H9 (cell line): ENCODE measurements around the gene ZNF774. TPM values are rescaled to one million over a fixed set of nuclear protein-coding genes. Genes with fewer than 3 reads are reported as not detected.
A peak's percentile ranks its signal among the peaks of the same experiment; 100 is the strongest.

Source experiments
- DNase-seq: peaks from one replicate; pipeline ENCODE4 v3.0.0-alpha.2; 2017
- H2AFZ ChIP-seq: one replicate; pipeline ENCODE4 v1.6.1; 2013; ENCODE audit warnings: mild to moderate bottlenecking, low read length, control low read depth, moderate library complexity
- H2AK5ac ChIP-seq: 2 replicates; pipeline ENCODE4 v1.6.1; 2013; ENCODE audit warnings: low read length, control low read depth, mixed read lengths; ENCODE audit not compliant: insufficient read length
- H2BK120ac ChIP-seq: one replicate; pipeline ENCODE4 v1.6.1; 2013; ENCODE audit warnings: low read depth, mild to moderate bottlenecking, low read length, control low read depth, inconsistent platforms; ENCODE audit not compliant: poor library complexity, severe bottlenecking
- H2BK12ac ChIP-seq: 2 replicates; pipeline ENCODE4 v1.6.1; 2013; ENCODE audit warnings: low read length, control low read depth, mixed read lengths, low read depth; ENCODE audit not compliant: insufficient read length
- H2BK15ac ChIP-seq: 2 replicates; pipeline ENCODE4 v1.6.1; 2013; ENCODE audit warnings: low read depth, low read length, control low read depth
- H2BK20ac ChIP-seq: one replicate; pipeline ENCODE4 v1.6.1; 2013; ENCODE audit warnings: low read depth, mild to moderate bottlenecking, low read length, control low read depth, inconsistent platforms; ENCODE audit not compliant: poor library complexity, severe bottlenecking
- H2BK5ac ChIP-seq: 2 replicates; pipeline ENCODE4 v1.6.1; 2013; ENCODE audit warnings: low read length, control low read depth, mixed read lengths; ENCODE audit not compliant: insufficient read length
- H3K14ac ChIP-seq: 2 replicates; pipeline ENCODE4 v1.6.1; 2013; ENCODE audit warnings: low read length, control low read depth; ENCODE audit not compliant: insufficient read depth
- H3K18ac ChIP-seq: 2 replicates; pipeline ENCODE4 v1.6.1; 2013; ENCODE audit warnings: low read depth, mild to moderate bottlenecking, mixed read lengths, low read length, control low read depth; ENCODE audit not compliant: insufficient read length
- H3K23ac ChIP-seq: 2 replicates; pipeline ENCODE4 v1.6.1; 2013; ENCODE audit warnings: low read length, control low read depth, mixed read lengths, low read depth; ENCODE audit not compliant: insufficient read length
- H3K23me2 ChIP-seq: 2 replicates; pipeline ENCODE4 v1.6.1; 2013; ENCODE audit warnings: low read depth, mild to moderate bottlenecking, mixed read lengths, low read length, control low read depth; ENCODE audit not compliant: insufficient read length, poor library complexity, severe bottlenecking
- H3K27ac ChIP-seq: 2 replicates; pipeline ENCODE4 v1.5.1; 2013; ENCODE audit warnings: low read length, control low read depth, mixed read lengths, low read depth; ENCODE audit not compliant: insufficient read length
- H3K27me3 ChIP-seq: 2 replicates; pipeline ENCODE4 v1.6.1; 2013; ENCODE audit warnings: low read length, control low read depth, inconsistent platforms; ENCODE audit not compliant: insufficient read depth
- H3K4ac ChIP-seq: 2 replicates; pipeline ENCODE4 v1.6.1; 2013; ENCODE audit warnings: low read depth, mild to moderate bottlenecking, control low read depth, inconsistent platforms, low read length, moderate library complexity
- H3K4me1 ChIP-seq: 2 replicates; pipeline ENCODE4 v1.6.1; 2013; ENCODE audit warnings: low read length, control low read depth, inconsistent platforms; ENCODE audit not compliant: insufficient read depth
- H3K4me2 ChIP-seq: 2 replicates; pipeline ENCODE4 v1.6.1; 2013; ENCODE audit warnings: low read length, control low read depth, mixed read lengths; ENCODE audit not compliant: insufficient read length, insufficient read depth
- H3K56ac ChIP-seq: 2 replicates; pipeline ENCODE4 v1.6.1; 2013; ENCODE audit warnings: low read depth, mild to moderate bottlenecking, mixed read lengths, low read length, control low read depth; ENCODE audit not compliant: insufficient read length
- H3K79me1 ChIP-seq: 2 replicates; pipeline ENCODE4 v1.6.1; 2013; ENCODE audit warnings: low read depth, mild to moderate bottlenecking, moderate library complexity, low read length, control low read depth, inconsistent platforms; ENCODE audit not compliant: insufficient read depth, poor library complexity, severe bottlenecking
- H3K79me2 ChIP-seq: 2 replicates; pipeline ENCODE4 v1.6.1; 2013; ENCODE audit warnings: low read length, control low read depth, inconsistent platforms; ENCODE audit not compliant: insufficient read depth
- H3K9ac ChIP-seq: 2 replicates; pipeline ENCODE4 v1.6.1; 2013; ENCODE audit warnings: low read length, control low read depth, mixed read lengths; ENCODE audit not compliant: insufficient read length; ENCODE audit errors: extremely low read depth
- H3K9me3 ChIP-seq: one replicate; pipeline ENCODE4 v1.6.1; 2013; ENCODE audit warnings: low read depth, low read length, inconsistent platforms; ENCODE audit not compliant: control insufficient read depth
- H3T11ph ChIP-seq: one replicate; pipeline ENCODE4 v1.6.1; 2013; ENCODE audit warnings: mild to moderate bottlenecking, low read length, control low read depth, inconsistent platforms
- H4K20me1 ChIP-seq: one replicate; pipeline ENCODE4 v1.6.1; 2013; ENCODE audit not compliant: control insufficient read depth, insufficient read length, insufficient read depth
- H4K5ac ChIP-seq: 2 replicates; pipeline ENCODE4 v1.6.1; 2013; ENCODE audit warnings: low read depth, mild to moderate bottlenecking, mixed read lengths, low read length, control low read depth; ENCODE audit not compliant: insufficient read length
- H4K8ac ChIP-seq: replicated peaks from 2 replicates; pipeline ENCODE4 v1.6.1; 2013; ENCODE audit warnings: low read length, control low read depth, mixed read lengths, low read depth; ENCODE audit not compliant: insufficient read length
- H4K91ac ChIP-seq: 2 replicates; pipeline ENCODE4 v1.6.1; 2013; ENCODE audit warnings: low read depth, mild to moderate bottlenecking, moderate library complexity, mixed read lengths, low read length, control low read depth; ENCODE audit not compliant: insufficient read length
- H3K27ac Mint-ChIP-seq, 3 experiments: 2 replicates in 2 of 3; 3 replicates in 1 of 3; pipeline ENCODE4 v1.8.0; 2020 to 2021; ENCODE audit warnings: mixed read lengths in 3 of 3, mild to moderate bottlenecking in 1 of 3, moderate library complexity in 1 of 3
- H3K27me3 Mint-ChIP-seq: 2 replicates; pipeline ENCODE4 v1.8.0; 2021; ENCODE audit warnings: low read depth, mild to moderate bottlenecking, moderate library complexity, mixed read lengths
- H3K36me3 Mint-ChIP-seq, 3 experiments: 2 replicates in 2 of 3; 3 replicates in 1 of 3; pipeline ENCODE4 v1.8.0; 2020 to 2021; ENCODE audit warnings: low read depth in 3 of 3, mixed read lengths in 3 of 3; ENCODE audit not compliant: insufficient read depth in 1 of 3
- H3K4me1 Mint-ChIP-seq, 2 experiments: 2 replicates each; pipeline ENCODE4 v1.8.0; 2020; ENCODE audit warnings: mixed read lengths in 2 of 2
- H3K4me3 Mint-ChIP-seq, 2 experiments: 2 replicates in 1 of 2; 3 replicates in 1 of 2; pipeline ENCODE4 v1.8.0; 2020 to 2021; ENCODE audit warnings: mild to moderate bottlenecking in 2 of 2, mixed read lengths in 2 of 2, moderate library complexity in 1 of 2
- H3K9me3 Mint-ChIP-seq, 2 experiments: 2 replicates in 1 of 2; 3 replicates in 1 of 2; pipeline ENCODE4 v1.8.0; 2020; ENCODE audit warnings: mild to moderate bottlenecking in 2 of 2, mixed read lengths in 2 of 2, moderate library complexity in 1 of 2
- WGBS: extraction: QIAGEN DNeasy Blood & Tissue Kit; methylation state at CpG from one replicate; pipeline ENCODE4 v1.1.7; 2013; ENCODE audit warnings: missing lambda C conversion rate, low lambda C conversion rate, mixed read lengths; ENCODE audit not compliant: insufficient read length; ENCODE audit errors: extremely low coverage; 5-methylcytosine and 5-hydroxymethylcytosine counted together
- total RNA-seq: library from RNA; stranded (reverse); gene quantifications from 2 replicates; pipeline ENCODE4 v1.2.1, GENCODE V29; 2021
- TF ChIP-seq, protein P1 (sequence below): fragments of 200-600 bp; sonication (generic); conservative IDR thresholded peaks from 3 replicates; pipeline ENCODE4 v1.8.0; 2021; ENCODE audit warnings: antibody characterized with exemption, mild to moderate bottlenecking

Gene ZNF774
- total RNA-seq, 1 experiment from 2014 or later = 2.5 TPM

DNA sequence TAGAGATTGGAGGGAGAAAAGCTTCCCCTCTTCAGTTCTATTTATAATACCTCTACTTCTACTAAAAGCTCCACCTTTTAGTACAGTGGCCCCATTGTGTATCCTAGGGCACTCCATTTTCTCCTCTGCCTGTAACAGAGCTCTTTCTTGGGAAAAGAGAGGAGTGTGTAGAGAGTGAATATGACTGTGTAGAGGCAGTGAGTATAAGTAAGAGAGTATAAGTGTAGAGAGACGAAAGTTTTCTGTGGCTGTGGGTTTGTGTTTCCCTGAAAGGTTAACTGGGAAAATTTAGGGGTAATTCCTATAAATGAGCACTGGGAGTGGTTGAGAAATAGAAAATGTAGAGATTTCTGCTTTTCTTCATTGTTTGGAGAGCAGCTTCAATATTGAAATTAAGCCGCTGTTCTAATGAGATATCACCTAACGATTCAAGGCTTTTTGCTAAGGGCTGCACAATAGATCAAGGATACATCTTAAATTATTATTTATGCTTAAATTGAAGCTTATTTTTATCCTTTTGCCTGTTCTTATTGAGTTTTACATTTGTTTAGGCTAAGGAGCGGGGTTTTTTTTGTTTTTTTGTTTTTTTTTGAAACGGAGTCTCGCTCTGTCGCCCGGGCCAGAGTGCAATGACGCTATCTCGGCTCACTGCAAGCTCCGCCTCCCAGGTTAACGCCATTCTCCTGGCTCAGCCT, 42.8 kb downstream of the ZNF774 start:
- Histone ChIP-seq H2AK5ac (no peak overlapping the region), H3K9me3 (no peaks in the 10 kb centered on the region), H3K56ac (no peak overlapping the region), H2BK12ac (no peak overlapping the region), H3K23me2 (no peaks in the 10 kb centered on the region), H3K4me1 (peaks cover 9% of the 10 kb centered on the region; the same call in 1 of the 2 replicates), H3K18ac (no peak overlapping the region), H3K79me2 (peaks cover 13% of the 10 kb centered on the region; the same call in 1 of the 2 replicates), H2BK20ac (no peak overlapping the region), H3K23ac (no peak overlapping the region), H3T11ph (no peak overlapping the region), H3K27ac (peak overlapping the region; percentile 29), H2BK15ac (no peak overlapping the region), H2BK120ac (no peak overlapping the region), H3K4ac (no peak overlapping the region), H2BK5ac (no peak overlapping the region), H3K27me3 (no peaks in the 10 kb centered on the region), H3K79me1 (no peaks in the 10 kb centered on the region), H4K5ac (no peak overlapping the region), H3K14ac (no peak overlapping the region), H4K8ac (no peak overlapping the region), H2AFZ (no peak overlapping the region), H4K91ac (no peak overlapping the region), H3K9ac (no peak overlapping the region), H4K20me1 (no peaks in the 10 kb centered on the region), H3K4me2 (no peak overlapping the region)
- Mint-ChIP-seq H3K27ac (peak overlapping the region in 2 of 3 experiments; percentile 65 to 68; a peak in 4 of 7 replicates), H3K9me3 (no peaks in the 10 kb centered on the region), H3K4me3 (no peak overlapping the region), H3K4me1 (peaks cover 62 to 64% of the 10 kb centered on the region in 2 experiments), H3K36me3 (peaks cover 4 to 20% (median 12%) of the 10 kb centered on the region in 3 experiments; a peak in 5 of 7 replicates), H3K27me3 (no peaks in the 10 kb centered on the region)
- DNase-seq = no peak
- TF ChIP-seq, protein P1, sequence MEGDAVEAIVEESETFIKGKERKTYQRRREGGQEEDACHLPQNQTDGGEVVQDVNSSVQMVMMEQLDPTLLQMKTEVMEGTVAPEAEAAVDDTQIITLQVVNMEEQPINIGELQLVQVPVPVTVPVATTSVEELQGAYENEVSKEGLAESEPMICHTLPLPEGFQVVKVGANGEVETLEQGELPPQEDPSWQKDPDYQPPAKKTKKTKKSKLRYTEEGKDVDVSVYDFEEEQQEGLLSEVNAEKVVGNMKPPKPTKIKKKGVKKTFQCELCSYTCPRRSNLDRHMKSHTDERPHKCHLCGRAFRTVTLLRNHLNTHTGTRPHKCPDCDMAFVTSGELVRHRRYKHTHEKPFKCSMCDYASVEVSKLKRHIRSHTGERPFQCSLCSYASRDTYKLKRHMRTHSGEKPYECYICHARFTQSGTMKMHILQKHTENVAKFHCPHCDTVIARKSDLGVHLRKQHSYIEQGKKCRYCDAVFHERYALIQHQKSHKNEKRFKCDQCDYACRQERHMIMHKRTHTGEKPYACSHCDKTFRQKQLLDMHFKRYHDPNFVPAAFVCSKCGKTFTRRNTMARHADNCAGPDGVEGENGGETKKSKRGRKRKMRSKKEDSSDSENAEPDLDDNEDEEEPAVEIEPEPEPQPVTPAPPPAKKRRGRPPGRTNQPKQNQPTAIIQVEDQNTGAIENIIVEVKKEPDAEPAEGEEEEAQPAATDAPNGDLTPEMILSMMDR = no peak
- 100% methylated on average over 1 of the region's 12 CpGs for WGBS
